GM10248 (cell line): ENCODE data around the gene MUC5AC.

ENCODE experiments used
- CTCF ChIA-PET: fragments of 300-600 bp; sonication (Branson Sonifier 250); formaldehyde crosslinking; extraction: SDS; loops from one replicate; lab custom pipeline; 2021; ENCODE audit warnings: antibody characterized with exemption; lab: Yijun Ruan, JAX
- POLR2A ChIA-PET: fragments of 350-650 bp; sonication (Branson Sonifier 250); formaldehyde crosslinking; extraction: SDS; loops from one replicate; lab custom pipeline; 2020; ENCODE audit warnings: antibody characterized with exemption; lab: Yijun Ruan, JAX
- DNase-seq: peaks from one replicate; pipeline ENCODE4 v3.0.0; 2012; ENCODE audit errors: extremely low spot score
- CTCF ChIP-seq: IDR thresholded peaks from 2 replicates; pipeline ENCODE4 v1.5.1; 2012; ENCODE audit warnings: mild to moderate bottlenecking, low read depth; ENCODE audit errors: extremely low read depth, missing control alignments, control extremely low read depth

Gene MUC5AC

GRCh38 chr11:1221848-1222311 lies 64.1 kb downstream of the MUC5AC start:
- POLR2A ChIA-PET: no interaction called here
- CTCF ChIA-PET: interaction anchor here (0.5 to 0.7 kb wide), 2 partner anchors 10 to 272 kb away, joined by 3 read pairs; no protein-coding TSS in a partner anchor
- no peak for DNase-seq
- no peak for TF ChIP-seq CTCF

- no peak for TF ChIP-seq CTCF
- POLR2A ChIA-PET: no interaction called here
- CTCF ChIA-PET: no interaction called here
- DNase-seq: no peak
Observed at GRCh38 chr11:1222491-1223345, 65.0 kb downstream of the MUC5AC start, which contains the start of gene MUC5B. Gene MUC5B (plus strand): TSS chr11:1223066. CDS start chr11:1223124, 58 bp downstream.

- no peak for TF ChIP-seq CTCF
- POLR2A ChIA-PET: no interaction called here
- CTCF ChIA-PET: no interaction called here
- no peak for DNase-seq
Observed at GRCh38 chr11:1223346-1224110, 65.8 kb downstream of the MUC5AC start.

- ChIA-PET POLR2A (no interaction called here), CTCF (no interaction called here)
- no peak for TF ChIP-seq CTCF
Observed at GRCh38 chr11:1224111-1224490, 66.3 kb downstream of the MUC5AC start.

GRCh38 chr11:1224491-1225385 lies 67.0 kb downstream of the MUC5AC start:
- ChIA-PET CTCF (no interaction called here), POLR2A (no interaction called here)
- no peak for TF ChIP-seq CTCF

More at GRCh38 chr11:1224111-1224490, 66.3 kb downstream of the MUC5AC start:
- no peak for DNase-seq

More at GRCh38 chr11:1224491-1225385, 67.0 kb downstream of the MUC5AC start:
- no peak for DNase-seq
